ENCODE results near the gene KANK4. TPM values are rescaled to one million over a fixed set of nuclear protein-coding genes. Genes with fewer than 3 reads are reported as not detected.

The KANK4 gene
- polyA plus RNA-seq, 3 donors: not detected

DNA sequence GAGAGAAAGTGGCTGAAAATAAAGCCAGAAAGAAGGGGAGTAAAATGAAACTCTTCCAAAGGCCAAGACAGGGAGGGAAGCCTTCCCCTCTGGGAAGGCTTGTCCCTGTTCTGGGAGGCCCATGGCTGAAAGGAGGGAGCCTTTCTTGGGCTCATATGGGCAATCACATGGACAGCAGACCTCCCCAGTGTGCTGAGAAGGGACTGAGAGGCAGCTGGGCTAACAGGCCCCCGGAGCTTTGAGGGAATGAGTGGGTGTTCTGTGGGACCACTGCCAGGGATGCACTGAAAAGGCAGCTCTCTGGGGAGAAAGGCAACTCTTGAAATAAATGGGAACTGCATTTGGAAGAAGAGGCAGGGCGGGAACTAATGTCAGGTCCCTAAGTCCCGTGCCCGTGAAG, 39.1 kb downstream of the KANK4 start:
- H3K9me3 ChIP-seq (replicated peaks in 1 of 2; ENCODE audit: control insufficient read depth in 1 of 2, insufficient read depth in 1 of 2, low read length in 2 of 2): peaks cover 0 to 4% of the 10 kb centered on the region in 2 donors
- TF ChIP-seq, protein P1, sequence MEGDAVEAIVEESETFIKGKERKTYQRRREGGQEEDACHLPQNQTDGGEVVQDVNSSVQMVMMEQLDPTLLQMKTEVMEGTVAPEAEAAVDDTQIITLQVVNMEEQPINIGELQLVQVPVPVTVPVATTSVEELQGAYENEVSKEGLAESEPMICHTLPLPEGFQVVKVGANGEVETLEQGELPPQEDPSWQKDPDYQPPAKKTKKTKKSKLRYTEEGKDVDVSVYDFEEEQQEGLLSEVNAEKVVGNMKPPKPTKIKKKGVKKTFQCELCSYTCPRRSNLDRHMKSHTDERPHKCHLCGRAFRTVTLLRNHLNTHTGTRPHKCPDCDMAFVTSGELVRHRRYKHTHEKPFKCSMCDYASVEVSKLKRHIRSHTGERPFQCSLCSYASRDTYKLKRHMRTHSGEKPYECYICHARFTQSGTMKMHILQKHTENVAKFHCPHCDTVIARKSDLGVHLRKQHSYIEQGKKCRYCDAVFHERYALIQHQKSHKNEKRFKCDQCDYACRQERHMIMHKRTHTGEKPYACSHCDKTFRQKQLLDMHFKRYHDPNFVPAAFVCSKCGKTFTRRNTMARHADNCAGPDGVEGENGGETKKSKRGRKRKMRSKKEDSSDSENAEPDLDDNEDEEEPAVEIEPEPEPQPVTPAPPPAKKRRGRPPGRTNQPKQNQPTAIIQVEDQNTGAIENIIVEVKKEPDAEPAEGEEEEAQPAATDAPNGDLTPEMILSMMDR (IDR thresholded peaks at IDR 0.05): no peak
- no peaks in the 10 kb centered on the region for H3K27me3 ChIP-seq (ENCODE audit: control insufficient read depth in 2 of 2, insufficient read depth in 2 of 2, low read length in 2 of 2)
- peaks cover 0 to 2% of the 10 kb centered on the region in 2 donors for H3K36me3 Mint-ChIP-seq
- WGBS (ENCODE audit: insufficient coverage): 94% methylated on average over 2 of the region's 4 CpGs
- H3K4me1 ChIP-seq (ENCODE audit: control insufficient read depth in 1 of 2, insufficient read depth in 2 of 2, low read length in 2 of 2): peaks cover 0 to 2% of the 10 kb centered on the region in 2 donors
- H2AFZ ChIP-seq (ENCODE audit: insufficient read depth, low read depth, low read length, poor library complexity, severe bottlenecking): no peak overlapping the region
- H3K27me3 Mint-ChIP-seq (ENCODE audit: low read depth in 3 of 3): peaks cover 0 to 5% (median 2%) of the 10 kb centered on the region in 3 donors
- H3K27ac ChIP-seq (ENCODE audit: low read depth in 1 of 2, low read length in 2 of 2): no peak overlapping the region
- H3K79me2 ChIP-seq (ENCODE audit: insufficient read depth, low read length): no peaks in the 10 kb centered on the region
- H3K9ac ChIP-seq (ENCODE audit: insufficient read depth, low read length, poor library complexity, severe bottlenecking): no peak overlapping the region
- no peak overlapping the region for H3K27ac Mint-ChIP-seq
- no peak overlapping the region for H3K4me3 ChIP-seq (replicated peaks in 1 of 3; ENCODE audit: low read depth in 2 of 3, low read length in 3 of 3)
- no peak overlapping the region for H3K4me3 Mint-ChIP-seq
- no peak overlapping the region for H3K4me2 ChIP-seq (replicated peaks; ENCODE audit: extremely low read depth, low read length, poor library complexity, severe bottlenecking)
- peaks cover 0 to 10% (median 9%) of the 10 kb centered on the region in 7 donors for H3K9me3 Mint-ChIP-seq
- H3K36me3 ChIP-seq (replicated peaks in 1 of 2; ENCODE audit: control insufficient read depth in 1 of 2, insufficient read depth in 2 of 2, low read length in 2 of 2): no peaks in the 10 kb centered on the region
- intact Hi-C loops (cut with micrococcal nuclease): no loop called here
- peaks cover 7% of the 10 kb centered on the region for H3K4me1 Mint-ChIP-seq
- no peak for DNase-seq
- no peaks in the 10 kb centered on the region for H4K20me1 ChIP-seq (ENCODE audit: insufficient read depth, low read length)

DNA sequence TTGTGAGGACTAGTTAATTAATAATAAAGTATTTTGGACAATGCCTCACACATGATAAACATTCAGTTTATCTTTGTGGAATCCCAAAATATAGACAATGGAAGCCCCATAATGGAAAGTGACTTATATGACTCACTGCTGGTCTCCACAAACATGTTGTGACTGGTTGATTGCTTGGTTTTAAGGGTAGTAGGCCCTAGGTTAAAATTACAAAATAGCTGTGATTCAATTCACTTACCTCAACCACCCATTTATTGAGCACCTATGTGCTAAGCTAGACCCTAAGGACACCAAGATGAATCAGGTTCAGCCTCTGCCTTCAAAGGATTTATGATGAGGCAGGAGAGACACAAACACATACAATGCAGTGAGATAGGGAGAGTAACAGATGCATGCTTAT, 42.4 kb downstream of the KANK4 start:
- Histone ChIP-seq H3K27ac (ENCODE audit: low read depth in 1 of 2, low read length in 2 of 2) (no peak overlapping the region), H3K9ac (ENCODE audit: insufficient read depth, low read length, poor library complexity, severe bottlenecking) (no peak overlapping the region), H2AFZ (ENCODE audit: insufficient read depth, low read depth, low read length, poor library complexity, severe bottlenecking) (no peak overlapping the region), H3K27me3 (ENCODE audit: control insufficient read depth in 2 of 2, insufficient read depth in 2 of 2, low read length in 2 of 2) (no peaks in the 10 kb centered on the region), H3K4me2 (replicated peaks; ENCODE audit: extremely low read depth, low read length, poor library complexity, severe bottlenecking) (no peak overlapping the region), H3K4me1 (ENCODE audit: control insufficient read depth in 1 of 2, insufficient read depth in 2 of 2, low read length in 2 of 2) (peaks cover 6 to 9% of the 10 kb centered on the region in 2 donors), H3K9me3 (replicated peaks in 1 of 2; ENCODE audit: control insufficient read depth in 1 of 2, insufficient read depth in 1 of 2, low read length in 2 of 2) (peaks cover 0 to 4% of the 10 kb centered on the region in 2 donors), H3K79me2 (ENCODE audit: insufficient read depth, low read length) (no peaks in the 10 kb centered on the region), H3K4me3 (replicated peaks in 1 of 3; ENCODE audit: low read depth in 2 of 3, low read length in 3 of 3) (no peak overlapping the region), H3K36me3 (replicated peaks in 1 of 2; ENCODE audit: control insufficient read depth in 1 of 2, insufficient read depth in 2 of 2, low read length in 2 of 2) (no peaks in the 10 kb centered on the region), H4K20me1 (ENCODE audit: insufficient read depth, low read length) (no peaks in the 10 kb centered on the region)
- Mint-ChIP-seq H3K27me3 (ENCODE audit: low read depth in 3 of 3) (peaks cover 0 to 3% (median 2%) of the 10 kb centered on the region in 3 donors), H3K4me3 (no peak overlapping the region), H3K4me1 (peaks cover 17% of the 10 kb centered on the region), H3K36me3 (peaks cover 0 to 2% of the 10 kb centered on the region in 2 donors), H3K9me3 (peaks cover 0 to 10% (median 9%) of the 10 kb centered on the region in 7 donors), H3K27ac (no peak overlapping the region)
- intact Hi-C loops (cut with micrococcal nuclease): no loop called here
- TF ChIP-seq, protein P1 (IDR thresholded peaks at IDR 0.05): no peak
- DNase-seq: no peak
